GM06990 (cell line): Measurements from ENCODE around the gene STXBP4.

ENCODE experiments used
- DNase-seq: peaks from one replicate; pipeline ENCODE4 v3.0.0-alpha.2; 2011; ENCODE audit not compliant: insufficient read length; ENCODE audit errors: extremely low read depth
- H3K27me3 ChIP-seq: replicated peaks from 2 replicates; pipeline ENCODE4 v1.6.0; 2011; ENCODE audit warnings: low read length; ENCODE audit not compliant: control insufficient read depth, insufficient read depth
- H3K36me3 ChIP-seq: 2 replicates; pipeline ENCODE4 v1.5.1; 2011; ENCODE audit warnings: low read length; ENCODE audit not compliant: control insufficient read depth, insufficient read depth
- H3K4me3 ChIP-seq: replicated peaks from 2 replicates; pipeline ENCODE4 v1.5.1; 2011; ENCODE audit warnings: low read depth, mild to moderate bottlenecking, control low read depth, low read length
- TF ChIP-seq, protein P1 (sequence below): IDR thresholded peaks from 2 replicates; pipeline ENCODE4 v1.5.1; 2011; ENCODE audit warnings: low read length, control low read depth, mild to moderate bottlenecking, inconsistent platforms; ENCODE audit not compliant: insufficient read depth, poor library complexity, severe bottlenecking

STXBP4 gene

DNA sequence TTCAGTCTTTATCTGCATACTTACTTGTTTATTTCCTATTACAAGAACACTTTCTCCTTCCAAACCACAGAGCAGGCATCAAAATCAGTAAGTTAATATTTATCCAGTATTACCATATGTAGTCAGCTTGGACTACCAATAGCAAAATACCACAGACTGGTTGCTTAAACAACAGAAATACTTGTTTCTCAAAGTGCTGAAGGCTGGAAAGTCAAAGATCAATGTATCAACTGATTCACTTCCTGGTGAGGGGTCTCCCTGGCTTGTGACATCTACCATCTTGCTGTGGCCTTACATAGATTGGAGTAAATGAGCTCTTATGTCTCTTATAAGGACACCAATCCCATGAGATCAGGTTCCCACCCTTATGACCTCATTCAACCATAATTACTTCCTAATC, 2.6 kb downstream of the STXBP4 start:
- no peaks in the 10 kb centered on the region for H3K36me3 ChIP-seq
- no peak overlapping the region for H3K4me3 ChIP-seq
- TF ChIP-seq, protein P1, sequence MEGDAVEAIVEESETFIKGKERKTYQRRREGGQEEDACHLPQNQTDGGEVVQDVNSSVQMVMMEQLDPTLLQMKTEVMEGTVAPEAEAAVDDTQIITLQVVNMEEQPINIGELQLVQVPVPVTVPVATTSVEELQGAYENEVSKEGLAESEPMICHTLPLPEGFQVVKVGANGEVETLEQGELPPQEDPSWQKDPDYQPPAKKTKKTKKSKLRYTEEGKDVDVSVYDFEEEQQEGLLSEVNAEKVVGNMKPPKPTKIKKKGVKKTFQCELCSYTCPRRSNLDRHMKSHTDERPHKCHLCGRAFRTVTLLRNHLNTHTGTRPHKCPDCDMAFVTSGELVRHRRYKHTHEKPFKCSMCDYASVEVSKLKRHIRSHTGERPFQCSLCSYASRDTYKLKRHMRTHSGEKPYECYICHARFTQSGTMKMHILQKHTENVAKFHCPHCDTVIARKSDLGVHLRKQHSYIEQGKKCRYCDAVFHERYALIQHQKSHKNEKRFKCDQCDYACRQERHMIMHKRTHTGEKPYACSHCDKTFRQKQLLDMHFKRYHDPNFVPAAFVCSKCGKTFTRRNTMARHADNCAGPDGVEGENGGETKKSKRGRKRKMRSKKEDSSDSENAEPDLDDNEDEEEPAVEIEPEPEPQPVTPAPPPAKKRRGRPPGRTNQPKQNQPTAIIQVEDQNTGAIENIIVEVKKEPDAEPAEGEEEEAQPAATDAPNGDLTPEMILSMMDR = no peak
- H3K27me3 ChIP-seq = no peaks in the 10 kb centered on the region
- no peak for DNase-seq

DNA sequence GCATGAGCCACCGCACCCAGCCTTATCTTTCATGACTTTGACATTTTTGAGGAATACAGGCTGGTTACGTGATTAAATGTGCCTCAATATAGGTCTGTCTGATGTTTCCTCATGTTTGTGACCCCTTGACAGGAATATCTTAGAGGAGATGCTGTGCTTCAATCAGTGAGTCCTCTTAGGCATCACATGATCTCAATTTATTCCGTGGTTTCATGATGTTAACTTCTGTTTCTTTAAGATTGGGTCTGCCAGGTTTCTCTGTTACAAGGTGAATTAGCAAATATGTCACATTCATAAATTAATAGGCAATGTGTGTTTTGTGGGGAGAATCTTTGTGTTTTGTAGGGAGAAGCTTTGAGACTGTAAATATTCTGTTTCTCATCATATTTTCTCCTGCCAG, 3.3 kb downstream of the STXBP4 start:
- no peak for DNase-seq
- no peak overlapping the region for H3K4me3 ChIP-seq
- no peaks in the 10 kb centered on the region for H3K27me3 ChIP-seq
- TF ChIP-seq, protein P1 = no peak
- no peaks in the 10 kb centered on the region for H3K36me3 ChIP-seq

DNA sequence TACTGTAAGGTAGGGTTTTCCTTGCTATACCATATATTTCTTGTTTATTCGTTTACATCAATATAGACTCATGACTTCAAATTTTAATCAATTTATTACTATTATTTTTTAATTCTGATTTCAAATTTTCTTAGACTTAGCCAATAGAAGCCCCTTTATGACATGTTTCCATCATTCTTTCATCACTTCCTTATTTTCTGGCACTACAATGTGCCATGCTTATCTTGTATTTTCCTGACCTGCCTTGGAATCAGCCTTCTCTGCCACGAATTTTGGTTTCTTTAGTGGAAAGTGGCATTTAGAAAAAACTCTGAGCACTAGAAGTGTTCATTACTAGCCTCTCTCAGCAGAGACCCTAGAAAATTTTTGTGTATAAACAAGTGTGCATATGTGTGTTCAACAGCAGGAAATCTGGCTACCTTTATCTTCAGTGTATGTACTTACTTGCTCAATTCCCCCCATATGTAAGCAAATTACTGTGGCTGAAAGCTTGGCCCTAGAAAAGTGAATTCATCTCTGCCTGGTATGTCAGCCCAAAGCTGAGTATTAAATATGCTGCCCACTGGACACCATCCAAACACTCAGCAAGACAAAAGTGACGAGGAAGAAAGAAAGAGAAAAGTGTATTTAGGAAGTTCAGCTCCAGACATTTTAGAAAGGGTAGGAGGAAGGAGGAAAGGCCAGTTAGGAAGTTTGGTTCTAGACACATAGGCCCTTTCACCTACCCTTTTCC, 4.0 kb downstream of the STXBP4 start:
- TF ChIP-seq, protein P1 = no peak
- H3K27me3 ChIP-seq = no peaks in the 10 kb centered on the region
- H3K36me3 ChIP-seq = no peaks in the 10 kb centered on the region
- H3K4me3 ChIP-seq = no peak overlapping the region
- no peak for DNase-seq

DNA sequence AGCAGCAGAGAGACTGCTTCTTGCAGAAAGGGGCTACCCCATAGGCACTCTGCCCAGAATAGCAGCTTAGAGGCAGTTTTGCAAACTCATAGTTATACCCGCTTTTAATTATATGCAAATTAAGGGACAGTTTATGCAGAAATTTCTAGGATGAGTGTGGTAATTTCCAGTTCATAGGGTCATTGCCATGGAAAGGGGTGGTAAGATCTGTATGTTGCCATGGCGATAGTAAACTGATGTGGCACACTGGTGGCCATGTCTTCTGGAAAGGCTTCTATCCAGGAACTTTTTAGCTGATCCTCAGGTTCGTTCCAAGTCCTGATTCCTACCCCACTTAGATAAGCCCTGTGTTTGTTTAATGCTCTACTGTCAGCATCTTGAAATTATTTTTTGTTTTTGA, 6.2 kb downstream of the STXBP4 start:
- TF ChIP-seq, protein P1 = no peak
- H3K4me3 ChIP-seq = no peak overlapping the region
- no peak for DNase-seq
- no peaks in the 10 kb centered on the region for H3K36me3 ChIP-seq
- H3K27me3 ChIP-seq = no peaks in the 10 kb centered on the region

DNA sequence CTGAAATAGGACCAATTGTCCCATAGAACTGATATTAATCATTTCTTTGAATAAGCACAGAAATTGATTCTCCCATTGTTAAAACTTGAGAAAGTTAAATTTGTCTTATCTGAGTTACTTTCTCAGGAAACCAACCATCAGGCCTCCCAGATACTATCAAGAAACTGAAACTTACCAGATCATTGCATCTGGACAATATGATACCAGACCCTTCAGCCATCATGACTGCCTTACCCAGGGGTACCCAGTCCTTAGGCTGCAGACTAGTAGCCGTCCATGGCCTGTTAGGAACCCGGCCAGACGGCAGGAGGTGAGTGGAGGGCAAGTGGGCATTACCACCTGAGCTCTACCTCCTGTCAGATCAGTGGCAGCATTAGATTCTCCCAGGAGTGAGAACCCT, 7.8 kb downstream of the STXBP4 start:
- TF ChIP-seq, protein P1 = no peak
- DNase-seq = peak; percentile 3
- Histone ChIP-seq H3K36me3 (no peaks in the 10 kb centered on the region), H3K4me3 (no peak overlapping the region), H3K27me3 (no peaks in the 10 kb centered on the region)

DNA sequence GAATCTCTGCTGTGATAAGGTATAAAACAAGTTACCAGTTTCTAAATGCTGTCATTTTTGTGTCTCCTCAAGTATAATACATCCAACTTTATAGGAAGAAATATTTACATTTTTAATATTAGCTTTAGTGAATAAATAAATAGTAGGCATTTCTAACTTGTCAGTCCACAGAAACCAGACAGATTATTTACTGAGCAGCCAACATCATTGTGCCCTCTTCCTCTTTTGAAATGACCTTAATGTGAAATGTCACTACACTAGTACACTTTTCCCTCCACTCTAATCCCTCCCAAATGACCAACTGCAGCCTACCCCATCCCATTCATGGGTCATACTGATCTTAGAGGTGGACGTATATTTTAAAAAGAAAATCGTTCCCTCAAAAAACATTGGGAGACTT, 9.2 kb downstream of the STXBP4 start:
- TF ChIP-seq, protein P1 = no peak
- H3K36me3 ChIP-seq = no peaks in the 10 kb centered on the region

More for the DNA sequence above, 9.2 kb downstream of the STXBP4 start:
- no peaks in the 10 kb centered on the region for H3K27me3 ChIP-seq
- DNase-seq = no peak
- no peak overlapping the region for H3K4me3 ChIP-seq
